Choroid plexus epithelial cell (primary cell): ENCODE measurements around the gene KDM5C.
"Not testable (repeated sequence)": the region's sequence is repeated elsewhere in the genome, so short reads cannot be mapped to it uniquely, and the experiment has no call there.

Source experiments
- DNase-seq: peaks from one replicate; pipeline ENCODE4 v3.0.0-alpha.2; 2010; ENCODE audit warnings: low read depth
- H3K4me3 ChIP-seq: 2 replicates; pipeline ENCODE4 v1.5.1; 2011; ENCODE audit warnings: low read depth, mild to moderate bottlenecking, control low read depth, low read length, moderate library complexity
- CTCF ChIP-seq: conservative IDR thresholded peaks from 2 replicates; pipeline ENCODE4 v1.5.1; 2011; ENCODE audit warnings: low read depth, mild to moderate bottlenecking, control low read depth, inconsistent platforms, low read length, moderate library complexity

The KDM5C gene

GRCh38 chrX:53166103-53166502, 58.9 kb downstream of the KDM5C start:
- no peak for TF ChIP-seq CTCF
- DNase-seq, result no peak
- no peak overlapping the region for H3K4me3 ChIP-seq

GRCh38 chrX:53164566-53164965, 60.4 kb downstream of the KDM5C start:
- not testable (repeated sequence) for H3K4me3 ChIP-seq, DNase-seq

DNA sequence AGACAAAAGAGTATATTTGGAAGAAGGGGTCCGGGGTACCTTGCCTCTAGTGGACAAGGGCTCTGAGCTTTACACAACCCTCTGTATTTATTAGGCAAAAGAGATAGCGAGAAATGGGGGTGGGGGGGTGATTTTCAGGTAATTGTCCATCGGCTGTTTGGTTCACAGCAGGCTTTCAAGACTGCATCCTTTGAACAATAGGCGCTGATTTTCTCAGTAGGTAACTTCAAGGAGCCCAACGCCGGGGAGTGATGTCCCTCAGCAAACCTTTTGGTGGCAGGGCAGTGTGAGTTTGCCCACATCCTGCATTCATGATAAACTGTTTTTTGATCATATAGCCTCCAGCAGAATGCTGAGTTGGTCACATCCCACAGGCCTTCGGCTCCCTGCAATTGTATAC, 61.6 kb downstream of the KDM5C start:
- no peak overlapping the region for H3K4me3 ChIP-seq
- no peak for TF ChIP-seq CTCF
- DNase-seq, result no peak

DNA sequence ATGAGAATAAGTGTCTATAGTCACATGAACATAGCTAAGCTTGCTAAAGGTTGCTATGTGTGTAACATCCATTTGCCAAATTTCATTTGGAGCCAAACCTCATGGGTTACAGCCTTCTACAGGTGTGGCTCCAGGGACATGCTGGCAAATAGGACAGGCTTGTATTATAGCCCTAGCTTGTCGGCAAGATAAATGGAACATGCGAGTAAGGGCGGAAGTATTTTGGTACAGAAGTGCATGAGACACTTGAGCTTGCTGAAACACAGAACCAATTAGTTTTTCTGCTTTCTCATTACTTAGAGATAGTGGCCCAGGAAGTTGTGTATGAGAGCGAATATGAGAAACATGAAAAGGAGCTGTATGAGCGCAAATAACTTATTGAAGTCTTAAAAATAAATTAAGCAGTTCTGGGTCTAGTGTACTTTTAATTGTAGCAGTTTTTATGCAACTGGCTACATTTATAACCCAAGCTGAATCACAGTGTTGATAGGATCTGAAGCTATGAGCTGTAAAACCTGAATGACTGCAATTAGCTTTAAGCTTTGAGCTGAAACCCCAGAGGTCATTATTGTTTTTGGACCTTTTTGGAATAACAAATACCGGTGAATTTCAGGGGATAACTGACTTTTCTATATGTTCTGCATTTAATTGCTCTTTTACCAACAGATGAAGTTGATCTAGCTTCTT, 64.6 kb downstream of the KDM5C start:
- TF ChIP-seq CTCF, result no peak
- H3K4me3 ChIP-seq, result no peak overlapping the region

GRCh38 chrX:53159184-53159583, 65.8 kb downstream of the KDM5C start:
- no peak for DNase-seq
- no peak for TF ChIP-seq CTCF
- H3K4me3 ChIP-seq, result no peak overlapping the region

More for the DNA sequence above, 64.6 kb downstream of the KDM5C start:
- no peak for DNase-seq

DNA sequence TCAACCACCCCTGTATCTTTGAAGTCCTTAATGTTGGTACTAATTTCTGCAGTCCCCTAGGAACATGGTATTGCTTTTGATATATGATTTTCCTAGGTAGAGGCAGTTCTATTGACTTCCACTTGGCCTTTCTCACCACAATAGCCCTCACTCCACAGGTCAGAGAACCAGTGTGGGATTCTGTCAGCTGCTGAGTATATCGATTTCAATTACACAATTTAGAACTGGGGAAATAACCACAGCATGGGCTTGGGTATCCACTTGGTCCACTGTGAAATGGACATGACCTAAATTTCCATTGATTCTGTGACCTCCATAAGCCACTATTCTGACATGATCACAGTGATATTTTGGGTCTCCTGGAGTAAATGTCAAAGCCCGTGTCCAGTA, 68.8 kb downstream of the KDM5C start:
- no peak overlapping the region for H3K4me3 ChIP-seq
- no peak for DNase-seq
- no peak for TF ChIP-seq CTCF

GRCh38 chrX:53155512-53156206, 69.3 kb downstream of the KDM5C start:
- DNase-seq, result no peak
- H3K4me3 ChIP-seq, result no peak overlapping the region
- no peak for TF ChIP-seq CTCF
